ENCODE results near the gene DNTT.

DNA sequence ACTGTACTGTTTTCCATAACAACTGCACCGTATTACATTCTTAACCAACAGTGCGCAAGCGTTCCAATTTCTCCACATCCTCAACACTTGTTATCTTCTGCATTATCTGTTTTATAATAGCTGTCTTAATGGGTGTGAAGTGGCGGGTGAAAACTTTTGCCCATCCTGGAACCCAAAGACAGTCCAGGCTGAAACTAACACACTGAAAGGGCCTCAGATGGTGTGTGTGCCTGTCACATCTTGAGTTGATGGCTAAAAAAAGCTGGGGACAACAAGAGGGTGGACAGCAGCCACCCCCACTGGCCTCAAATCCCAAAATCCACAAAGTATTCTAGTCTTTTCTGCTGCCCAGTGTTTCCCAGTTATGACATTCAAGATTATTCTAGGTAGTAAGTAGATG is 35.1 kb downstream of the DNTT start:
- TF ChIP-seq, protein P1, sequence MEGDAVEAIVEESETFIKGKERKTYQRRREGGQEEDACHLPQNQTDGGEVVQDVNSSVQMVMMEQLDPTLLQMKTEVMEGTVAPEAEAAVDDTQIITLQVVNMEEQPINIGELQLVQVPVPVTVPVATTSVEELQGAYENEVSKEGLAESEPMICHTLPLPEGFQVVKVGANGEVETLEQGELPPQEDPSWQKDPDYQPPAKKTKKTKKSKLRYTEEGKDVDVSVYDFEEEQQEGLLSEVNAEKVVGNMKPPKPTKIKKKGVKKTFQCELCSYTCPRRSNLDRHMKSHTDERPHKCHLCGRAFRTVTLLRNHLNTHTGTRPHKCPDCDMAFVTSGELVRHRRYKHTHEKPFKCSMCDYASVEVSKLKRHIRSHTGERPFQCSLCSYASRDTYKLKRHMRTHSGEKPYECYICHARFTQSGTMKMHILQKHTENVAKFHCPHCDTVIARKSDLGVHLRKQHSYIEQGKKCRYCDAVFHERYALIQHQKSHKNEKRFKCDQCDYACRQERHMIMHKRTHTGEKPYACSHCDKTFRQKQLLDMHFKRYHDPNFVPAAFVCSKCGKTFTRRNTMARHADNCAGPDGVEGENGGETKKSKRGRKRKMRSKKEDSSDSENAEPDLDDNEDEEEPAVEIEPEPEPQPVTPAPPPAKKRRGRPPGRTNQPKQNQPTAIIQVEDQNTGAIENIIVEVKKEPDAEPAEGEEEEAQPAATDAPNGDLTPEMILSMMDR (conservative IDR thresholded peaks at IDR 0.05; ENCODE audit: low read depth in 2 of 2): no peak
- TF ChIP-seq EZH2 (IDR thresholded peaks at IDR 0.05; ENCODE audit: low read depth, unreplicated experiment) (no peak), NANOG (IDR thresholded peaks at IDR 0.05; ENCODE audit: borderline replicate concordance) (no peak), EZH2phosphoT487 (IDR thresholded peaks at IDR 0.05; ENCODE audit: unreplicated experiment) (no peak), ZNF331 (CRISPR knock-in tag; IDR thresholded peaks at IDR 0.05; ENCODE audit: low read depth) (no peak), POLR2AphosphoS5 (IDR thresholded peaks at IDR 0.05; ENCODE audit: low read depth) (no peak), CREB1 (CRISPR knock-in tag; IDR thresholded peaks at IDR 0.05; ENCODE audit: low read depth) (no peak), JUNB (IDR thresholded peaks at IDR 0.05; ENCODE audit: unreplicated experiment) (no peak), ZNF114 (CRISPR knock-in tag; IDR thresholded peaks at IDR 0.05) (no peak), STAT1 (IDR thresholded peaks at IDR 0.05; ENCODE audit: unreplicated experiment) (no peak)
- TF ChIP-seq, protein P2, sequence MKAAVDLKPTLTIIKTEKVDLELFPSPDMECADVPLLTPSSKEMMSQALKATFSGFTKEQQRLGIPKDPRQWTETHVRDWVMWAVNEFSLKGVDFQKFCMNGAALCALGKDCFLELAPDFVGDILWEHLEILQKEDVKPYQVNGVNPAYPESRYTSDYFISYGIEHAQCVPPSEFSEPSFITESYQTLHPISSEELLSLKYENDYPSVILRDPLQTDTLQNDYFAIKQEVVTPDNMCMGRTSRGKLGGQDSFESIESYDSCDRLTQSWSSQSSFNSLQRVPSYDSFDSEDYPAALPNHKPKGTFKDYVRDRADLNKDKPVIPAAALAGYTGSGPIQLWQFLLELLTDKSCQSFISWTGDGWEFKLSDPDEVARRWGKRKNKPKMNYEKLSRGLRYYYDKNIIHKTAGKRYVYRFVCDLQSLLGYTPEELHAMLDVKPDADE (IDR thresholded peaks at IDR 0.05): no peak
- TF ChIP-seq, protein P3, sequence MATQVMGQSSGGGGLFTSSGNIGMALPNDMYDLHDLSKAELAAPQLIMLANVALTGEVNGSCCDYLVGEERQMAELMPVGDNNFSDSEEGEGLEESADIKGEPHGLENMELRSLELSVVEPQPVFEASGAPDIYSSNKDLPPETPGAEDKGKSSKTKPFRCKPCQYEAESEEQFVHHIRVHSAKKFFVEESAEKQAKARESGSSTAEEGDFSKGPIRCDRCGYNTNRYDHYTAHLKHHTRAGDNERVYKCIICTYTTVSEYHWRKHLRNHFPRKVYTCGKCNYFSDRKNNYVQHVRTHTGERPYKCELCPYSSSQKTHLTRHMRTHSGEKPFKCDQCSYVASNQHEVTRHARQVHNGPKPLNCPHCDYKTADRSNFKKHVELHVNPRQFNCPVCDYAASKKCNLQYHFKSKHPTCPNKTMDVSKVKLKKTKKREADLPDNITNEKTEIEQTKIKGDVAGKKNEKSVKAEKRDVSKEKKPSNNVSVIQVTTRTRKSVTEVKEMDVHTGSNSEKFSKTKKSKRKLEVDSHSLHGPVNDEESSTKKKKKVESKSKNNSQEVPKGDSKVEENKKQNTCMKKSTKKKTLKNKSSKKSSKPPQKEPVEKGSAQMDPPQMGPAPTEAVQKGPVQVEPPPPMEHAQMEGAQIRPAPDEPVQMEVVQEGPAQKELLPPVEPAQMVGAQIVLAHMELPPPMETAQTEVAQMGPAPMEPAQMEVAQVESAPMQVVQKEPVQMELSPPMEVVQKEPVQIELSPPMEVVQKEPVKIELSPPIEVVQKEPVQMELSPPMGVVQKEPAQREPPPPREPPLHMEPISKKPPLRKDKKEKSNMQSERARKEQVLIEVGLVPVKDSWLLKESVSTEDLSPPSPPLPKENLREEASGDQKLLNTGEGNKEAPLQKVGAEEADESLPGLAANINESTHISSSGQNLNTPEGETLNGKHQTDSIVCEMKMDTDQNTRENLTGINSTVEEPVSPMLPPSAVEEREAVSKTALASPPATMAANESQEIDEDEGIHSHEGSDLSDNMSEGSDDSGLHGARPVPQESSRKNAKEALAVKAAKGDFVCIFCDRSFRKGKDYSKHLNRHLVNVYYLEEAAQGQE (IDR thresholded peaks at IDR 0.05; ENCODE audit: unreplicated experiment): no peak
- TF ChIP-seq, protein P4, sequence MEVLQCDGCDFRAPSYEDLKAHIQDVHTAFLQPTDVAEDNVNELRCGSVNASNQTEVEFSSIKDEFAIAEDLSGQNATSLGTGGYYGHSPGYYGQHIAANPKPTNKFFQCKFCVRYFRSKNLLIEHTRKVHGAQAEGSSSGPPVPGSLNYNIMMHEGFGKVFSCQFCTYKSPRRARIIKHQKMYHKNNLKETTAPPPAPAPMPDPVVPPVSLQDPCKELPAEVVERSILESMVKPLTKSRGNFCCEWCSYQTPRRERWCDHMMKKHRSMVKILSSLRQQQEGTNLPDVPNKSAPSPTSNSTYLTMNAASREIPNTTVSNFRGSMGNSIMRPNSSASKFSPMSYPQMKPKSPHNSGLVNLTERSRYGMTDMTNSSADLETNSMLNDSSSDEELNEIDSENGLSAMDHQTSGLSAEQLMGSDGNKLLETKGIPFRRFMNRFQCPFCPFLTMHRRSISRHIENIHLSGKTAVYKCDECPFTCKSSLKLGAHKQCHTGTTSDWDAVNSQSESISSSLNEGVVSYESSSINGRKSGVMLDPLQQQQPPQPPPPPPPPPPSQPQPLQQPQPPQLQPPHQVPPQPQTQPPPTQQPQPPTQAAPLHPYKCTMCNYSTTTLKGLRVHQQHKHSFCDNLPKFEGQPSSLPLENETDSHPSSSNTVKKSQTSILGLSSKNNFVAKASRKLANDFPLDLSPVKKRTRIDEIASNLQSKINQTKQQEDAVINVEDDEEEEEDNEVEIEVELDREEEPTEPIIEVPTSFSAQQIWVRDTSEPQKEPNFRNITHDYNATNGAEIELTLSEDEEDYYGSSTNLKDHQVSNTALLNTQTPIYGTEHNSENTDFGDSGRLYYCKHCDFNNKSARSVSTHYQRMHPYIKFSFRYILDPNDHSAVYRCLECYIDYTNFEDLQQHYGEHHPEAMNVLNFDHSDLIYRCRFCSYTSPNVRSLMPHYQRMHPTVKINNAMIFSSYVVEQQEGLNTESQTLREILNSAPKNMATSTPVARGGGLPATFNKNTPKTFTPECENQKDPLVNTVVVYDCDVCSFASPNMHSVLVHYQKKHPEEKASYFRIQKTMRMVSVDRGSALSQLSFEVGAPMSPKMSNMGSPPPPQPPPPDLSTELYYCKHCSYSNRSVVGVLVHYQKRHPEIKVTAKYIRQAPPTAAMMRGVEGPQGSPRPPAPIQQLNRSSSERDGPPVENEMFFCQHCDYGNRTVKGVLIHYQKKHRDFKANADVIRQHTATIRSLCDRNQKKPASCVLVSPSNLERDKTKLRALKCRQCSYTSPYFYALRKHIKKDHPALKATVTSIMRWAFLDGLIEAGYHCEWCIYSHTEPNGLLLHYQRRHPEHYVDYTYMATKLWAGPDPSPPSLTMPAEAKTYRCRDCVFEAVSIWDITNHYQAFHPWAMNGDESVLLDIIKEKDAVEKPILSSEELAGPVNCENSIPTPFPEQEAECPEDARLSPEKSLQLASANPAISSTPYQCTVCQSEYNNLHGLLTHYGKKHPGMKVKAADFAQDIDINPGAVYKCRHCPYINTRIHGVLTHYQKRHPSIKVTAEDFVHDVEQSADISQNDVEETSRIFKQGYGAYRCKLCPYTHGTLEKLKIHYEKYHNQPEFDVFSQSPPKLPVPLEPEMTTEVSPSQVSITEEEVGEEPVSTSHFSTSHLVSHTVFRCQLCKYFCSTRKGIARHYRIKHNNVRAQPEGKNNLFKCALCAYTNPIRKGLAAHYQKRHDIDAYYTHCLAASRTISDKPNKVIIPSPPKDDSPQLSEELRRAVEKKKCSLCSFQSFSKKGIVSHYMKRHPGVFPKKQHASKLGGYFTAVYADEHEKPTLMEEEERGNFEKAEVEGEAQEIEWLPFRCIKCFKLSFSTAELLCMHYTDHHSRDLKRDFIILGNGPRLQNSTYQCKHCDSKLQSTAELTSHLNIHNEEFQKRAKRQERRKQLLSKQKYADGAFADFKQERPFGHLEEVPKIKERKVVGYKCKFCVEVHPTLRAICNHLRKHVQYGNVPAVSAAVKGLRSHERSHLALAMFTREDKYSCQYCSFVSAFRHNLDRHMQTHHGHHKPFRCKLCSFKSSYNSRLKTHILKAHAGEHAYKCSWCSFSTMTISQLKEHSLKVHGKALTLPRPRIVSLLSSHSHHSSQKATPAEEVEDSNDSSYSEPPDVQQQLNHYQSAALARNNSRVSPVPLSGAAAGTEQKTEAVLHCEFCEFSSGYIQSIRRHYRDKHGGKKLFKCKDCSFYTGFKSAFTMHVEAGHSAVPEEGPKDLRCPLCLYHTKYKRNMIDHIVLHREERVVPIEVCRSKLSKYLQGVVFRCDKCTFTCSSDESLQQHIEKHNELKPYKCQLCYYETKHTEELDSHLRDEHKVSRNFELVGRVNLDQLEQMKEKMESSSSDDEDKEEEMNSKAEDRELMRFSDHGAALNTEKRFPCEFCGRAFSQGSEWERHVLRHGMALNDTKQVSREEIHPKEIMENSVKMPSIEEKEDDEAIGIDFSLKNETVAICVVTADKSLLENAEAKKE (CRISPR knock-in tag; IDR thresholded peaks at IDR 0.05): no peak

Measured in GM23338 (cell line).